ENCODE results near the gene CSKMT.
A peak's percentile ranks its signal among the peaks of the same experiment; 100 is the strongest.
"Not testable (repeated sequence)": the region's sequence is repeated elsewhere in the genome, so short reads cannot be mapped to it uniquely, and the experiment has no call there.

The CSKMT gene

GRCh38 chr11:62654297-62654696, 10.8 kb upstream of the CSKMT start:
- DNase-seq (ENCODE audit: low read depth in 3 of 3, low spot score in 1 of 3) = no peak

- DNase-seq (ENCODE audit: low read depth in 3 of 3, low spot score in 1 of 3) = no peak
Measured at GRCh38 chr11:62656796-62657429, 8.2 kb upstream of the CSKMT start.

GRCh38 chr11:62664405-62665074, 572 bp upstream of the CSKMT start:
- peak in 1 of 3 donors; percentile 19 for DNase-seq (ENCODE audit: low read depth in 3 of 3, low spot score in 1 of 3)

GRCh38 chr11:62665599-62666258, 617 bp downstream of the CSKMT start:
- DNase-seq (ENCODE audit: low read depth in 3 of 3, low spot score in 1 of 3) = peak in 2 of 3 donors; percentile 27 to 50

- DNase-seq (ENCODE audit: low read depth in 3 of 3, low spot score in 1 of 3) = no peak
Measured at GRCh38 chr11:62666259-62666926, 1.3 kb downstream of the CSKMT start.

GRCh38 chr11:62667460-62667859, 2.3 kb downstream of the CSKMT start:
- no peak for DNase-seq (ENCODE audit: low read depth in 3 of 3, low spot score in 1 of 3)

GRCh38 chr11:62669420-62670161, 4.5 kb downstream of the CSKMT start:
- no peak for DNase-seq (ENCODE audit: low read depth in 3 of 3, low spot score in 1 of 3)

- no peak for DNase-seq (ENCODE audit: low read depth in 3 of 3, low spot score in 1 of 3)
Measured at GRCh38 chr11:62671236-62671607, 6.1 kb downstream of the CSKMT start.

- peak in 2 of 3 donors; percentile 43 to 62 for DNase-seq (ENCODE audit: low read depth in 3 of 3, low spot score in 1 of 3)
Measured at GRCh38 chr11:62671608-62672389, 6.7 kb downstream of the CSKMT start, which contains the start of the genes LBHD1 and UQCC3. Gene LBHD1 (minus strand): TSS chr11:62672267. CDS start chr11:62670031, 2,236 bp downstream. Gene UQCC3 (plus strand): TSS chr11:62671673. CDS start chr11:62671746, 73 bp downstream.

GRCh38 chr11:62673196-62673525, 8.0 kb downstream of the CSKMT start:
- no peak for DNase-seq (ENCODE audit: low read depth in 3 of 3, low spot score in 1 of 3)

- not testable (repeated sequence) for DNase-seq (ENCODE audit: low read depth in 3 of 3, low spot score in 1 of 3)
Measured at GRCh38 chr11:62675415-62675814, 10.3 kb downstream of the CSKMT start.

- DNase-seq (ENCODE audit: low read depth in 3 of 3, low spot score in 1 of 3) = no peak
Measured at GRCh38 chr11:62676698-62677097, 11.6 kb downstream of the CSKMT start.

GRCh38 chr11:62677156-62677555, 12.0 kb downstream of the CSKMT start:
- no peak for DNase-seq (ENCODE audit: low read depth in 3 of 3, low spot score in 1 of 3)

- no peak for DNase-seq (ENCODE audit: low read depth in 3 of 3, low spot score in 1 of 3)
Measured at GRCh38 chr11:62677714-62678113, 12.6 kb downstream of the CSKMT start.

GRCh38 chr11:62678433-62678769, 13.3 kb downstream of the CSKMT start:
- DNase-seq (ENCODE audit: low read depth in 3 of 3, low spot score in 1 of 3) = no peak

- peak in 2 of 3 donors; percentile 57 to 66 for DNase-seq (ENCODE audit: low read depth in 3 of 3, low spot score in 1 of 3)
Measured at GRCh38 chr11:62678770-62679696, 13.9 kb downstream of the CSKMT start, which contains the start of gene UBXN1. Gene UBXN1 (minus strand): TSS chr11:62679073. CDS start chr11:62678923, 150 bp downstream.

GRCh38 chr11:62680825-62681240, 15.7 kb downstream of the CSKMT start:
- no peak for DNase-seq (ENCODE audit: low read depth in 3 of 3, low spot score in 1 of 3)

- DNase-seq (ENCODE audit: low read depth in 3 of 3, low spot score in 1 of 3) = no peak
Measured at GRCh38 chr11:62682518-62682917, 17.4 kb downstream of the CSKMT start.

All from stimulated activated CD4-positive, alpha-beta T cell treated with anti-CD3 and anti-CD28 coated beads, TNF-alpha, amount 100 ng/mL, for 1 hour (primary cell).